ENCODE measurements around the gene IL21R.
A peak's percentile ranks its signal among the peaks of the same experiment; 100 is the strongest.

The IL21R gene

GRCh38 chr16:27448532-27449433, 46.8 kb downstream of the IL21R start:
- TF ChIP-seq, protein P1, sequence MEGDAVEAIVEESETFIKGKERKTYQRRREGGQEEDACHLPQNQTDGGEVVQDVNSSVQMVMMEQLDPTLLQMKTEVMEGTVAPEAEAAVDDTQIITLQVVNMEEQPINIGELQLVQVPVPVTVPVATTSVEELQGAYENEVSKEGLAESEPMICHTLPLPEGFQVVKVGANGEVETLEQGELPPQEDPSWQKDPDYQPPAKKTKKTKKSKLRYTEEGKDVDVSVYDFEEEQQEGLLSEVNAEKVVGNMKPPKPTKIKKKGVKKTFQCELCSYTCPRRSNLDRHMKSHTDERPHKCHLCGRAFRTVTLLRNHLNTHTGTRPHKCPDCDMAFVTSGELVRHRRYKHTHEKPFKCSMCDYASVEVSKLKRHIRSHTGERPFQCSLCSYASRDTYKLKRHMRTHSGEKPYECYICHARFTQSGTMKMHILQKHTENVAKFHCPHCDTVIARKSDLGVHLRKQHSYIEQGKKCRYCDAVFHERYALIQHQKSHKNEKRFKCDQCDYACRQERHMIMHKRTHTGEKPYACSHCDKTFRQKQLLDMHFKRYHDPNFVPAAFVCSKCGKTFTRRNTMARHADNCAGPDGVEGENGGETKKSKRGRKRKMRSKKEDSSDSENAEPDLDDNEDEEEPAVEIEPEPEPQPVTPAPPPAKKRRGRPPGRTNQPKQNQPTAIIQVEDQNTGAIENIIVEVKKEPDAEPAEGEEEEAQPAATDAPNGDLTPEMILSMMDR (IDR thresholded peaks at IDR 0.05; ENCODE audit: insufficient read depth, low read length, poor library complexity, severe bottlenecking) = no peak
- peaks cover 56% of the 10 kb centered on the region for H3K36me3 ChIP-seq (ENCODE audit: control insufficient read depth, insufficient read depth, low read length)

DNA sequence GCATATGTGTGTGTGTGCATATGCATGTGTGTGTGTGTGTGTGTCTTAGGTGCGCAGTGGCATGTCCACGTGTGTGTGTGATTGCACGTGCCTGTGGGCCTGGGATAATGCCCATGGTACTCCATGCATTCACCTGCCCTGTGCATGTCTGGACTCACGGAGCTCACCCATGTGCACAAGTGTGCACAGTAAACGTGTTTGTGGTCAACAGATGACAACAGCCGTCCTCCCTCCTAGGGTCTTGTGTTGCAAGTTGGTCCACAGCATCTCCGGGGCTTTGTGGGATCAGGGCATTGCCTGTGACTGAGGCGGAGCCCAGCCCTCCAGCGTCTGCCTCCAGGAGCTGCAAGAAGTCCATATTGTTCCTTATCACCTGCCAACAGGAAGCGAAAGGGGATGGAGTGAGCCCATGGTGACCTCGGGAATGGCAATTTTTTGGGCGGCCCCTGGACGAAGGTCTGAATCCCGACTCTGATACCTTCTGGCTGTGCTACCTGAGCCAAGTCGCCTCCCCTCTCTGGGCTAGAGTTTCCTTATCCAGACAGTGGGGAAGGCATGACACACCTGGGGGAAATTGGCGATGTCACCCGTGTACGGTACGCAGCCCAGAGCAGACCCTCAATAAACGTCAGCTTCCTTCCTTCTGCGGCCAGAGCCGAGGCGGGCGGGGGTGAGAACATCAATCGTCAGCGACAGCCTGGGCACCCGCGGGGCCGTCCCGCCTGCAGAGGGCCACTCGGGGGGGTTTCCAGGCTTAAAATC, 47.6 kb downstream of the IL21R start:
- TF ChIP-seq, protein P1 (IDR thresholded peaks at IDR 0.05; ENCODE audit: insufficient read depth, low read length, poor library complexity, severe bottlenecking) = no peak
- Histone ChIP-seq H3K36me3 (ENCODE audit: control insufficient read depth, insufficient read depth, low read length) (peaks cover 48% of the 10 kb centered on the region), H3K27me3 (replicated peaks; ENCODE audit: control insufficient read depth, insufficient read depth, low read length) (no peaks in the 10 kb centered on the region), H3K4me3 (replicated peaks; ENCODE audit: low read depth, low read length) (no peak overlapping the region)
- DNase-seq (ENCODE audit: extremely low read depth, insufficient read length) = peak; percentile 80

More at GRCh38 chr16:27448532-27449433, 46.8 kb downstream of the IL21R start:
- no peak overlapping the region for H3K4me3 ChIP-seq (replicated peaks; ENCODE audit: low read depth, low read length)
- no peaks in the 10 kb centered on the region for H3K27me3 ChIP-seq (replicated peaks; ENCODE audit: control insufficient read depth, insufficient read depth, low read length)
- no peak for DNase-seq (ENCODE audit: extremely low read depth, insufficient read length)

- Histone ChIP-seq H3K36me3 (ENCODE audit: control insufficient read depth, insufficient read depth, low read length) (peaks cover 43% of the 10 kb centered on the region), H3K27me3 (replicated peaks; ENCODE audit: control insufficient read depth, insufficient read depth, low read length) (no peaks in the 10 kb centered on the region), H3K4me3 (replicated peaks; ENCODE audit: low read depth, low read length) (no peak overlapping the region)
- TF ChIP-seq, protein P1 (IDR thresholded peaks at IDR 0.05; ENCODE audit: insufficient read depth, low read length, poor library complexity, severe bottlenecking) = no peak
- DNase-seq (ENCODE audit: extremely low read depth, insufficient read length) = no peak
These were observed 48.2 kb downstream of the IL21R start for GRCh38 chr16:27450196-27450549.

GRCh38 chr16:27452569-27453493, 50.9 kb downstream of the IL21R start:
- TF ChIP-seq, protein P1 (IDR thresholded peaks at IDR 0.05; ENCODE audit: insufficient read depth, low read length, poor library complexity, severe bottlenecking) = no peak
- peak; percentile 50 for DNase-seq (ENCODE audit: extremely low read depth, insufficient read length)
- peaks cover 16% of the 10 kb centered on the region for H3K36me3 ChIP-seq (ENCODE audit: control insufficient read depth, insufficient read depth, low read length)

GRCh38 chr16:27453494-27453825, 51.5 kb downstream of the IL21R start:
- TF ChIP-seq, protein P1 (IDR thresholded peaks at IDR 0.05; ENCODE audit: insufficient read depth, low read length, poor library complexity, severe bottlenecking) = no peak
- Histone ChIP-seq H3K36me3 (ENCODE audit: control insufficient read depth, insufficient read depth, low read length) (peaks cover 13% of the 10 kb centered on the region), H3K27me3 (replicated peaks; ENCODE audit: control insufficient read depth, insufficient read depth, low read length) (no peaks in the 10 kb centered on the region), H3K4me3 (replicated peaks; ENCODE audit: low read depth, low read length) (no peak overlapping the region)
- no peak for DNase-seq (ENCODE audit: extremely low read depth, insufficient read length)

More at GRCh38 chr16:27452569-27453493, 50.9 kb downstream of the IL21R start:
- H3K27me3 ChIP-seq (replicated peaks; ENCODE audit: control insufficient read depth, insufficient read depth, low read length) = no peaks in the 10 kb centered on the region
- no peak overlapping the region for H3K4me3 ChIP-seq (replicated peaks; ENCODE audit: low read depth, low read length)
